Measurements from ENCODE around the gene NTSR1. TPM values are rescaled to one million over a fixed set of nuclear protein-coding genes. Genes with fewer than 3 reads are reported as not detected.

Gene NTSR1
- total RNA-seq, 1 donor from 2014 or later = 0.09 TPM

GRCh38 chr20:62777528-62777830 is 68.8 kb downstream of the NTSR1 start:
- TF ChIP-seq CTCF (IDR thresholded peaks at IDR 0.05) = no peak
- H3K36me3 ChIP-seq = no peaks in the 10 kb centered on the region
- no peaks in the 10 kb centered on the region for H3K9me3 ChIP-seq
- H3K27ac ChIP-seq = no peak overlapping the region
- H3K4me3 ChIP-seq = no peak overlapping the region
- ATAC-seq (no peak), DNase-seq (no peak)
- H3K4me1 ChIP-seq = peaks cover 11% of the 10 kb centered on the region
- intact Hi-C loops (cut with DNase I) = no loop called here
- peaks cover 8% of the 10 kb centered on the region for H3K27me3 ChIP-seq

- no peak for ATAC-seq
- intact Hi-C loops (cut with DNase I) = no loop called here
- Histone ChIP-seq H3K27ac (no peak overlapping the region), H3K4me1 (peaks cover 6% of the 10 kb centered on the region), H3K9me3 (no peaks in the 10 kb centered on the region), H3K27me3 (peaks cover 8% of the 10 kb centered on the region), H3K4me3 (no peak overlapping the region), H3K36me3 (no peaks in the 10 kb centered on the region)
- no peak for TF ChIP-seq CTCF (IDR thresholded peaks at IDR 0.05)
- no peak for DNase-seq
Measured at GRCh38 chr20:62778058-62778457, 69.4 kb downstream of the NTSR1 start.

GRCh38 chr20:62778601-62779416 is 70.2 kb downstream of the NTSR1 start:
- Histone ChIP-seq H3K27ac (no peak overlapping the region), H3K4me1 (peaks cover 2% of the 10 kb centered on the region), H3K36me3 (no peaks in the 10 kb centered on the region), H3K9me3 (no peaks in the 10 kb centered on the region), H3K4me3 (no peak overlapping the region), H3K27me3 (peaks cover 8% of the 10 kb centered on the region)
- ATAC-seq (no peak), DNase-seq (no peak)
- intact Hi-C loops (cut with DNase I) = no loop called here
- no peak for TF ChIP-seq CTCF (IDR thresholded peaks at IDR 0.05)

GRCh38 chr20:62779417-62779685 is 70.7 kb downstream of the NTSR1 start:
- ATAC-seq = no peak
- peaks cover 2% of the 10 kb centered on the region for H3K4me1 ChIP-seq
- H3K27ac ChIP-seq = no peak overlapping the region
- DNase-seq = no peak
- H3K27me3 ChIP-seq = peaks cover 8% of the 10 kb centered on the region
- H3K9me3 ChIP-seq = no peaks in the 10 kb centered on the region
- TF ChIP-seq CTCF (IDR thresholded peaks at IDR 0.05) = no peak
- no peaks in the 10 kb centered on the region for H3K36me3 ChIP-seq
- intact Hi-C loops (cut with DNase I) = no loop called here
- H3K4me3 ChIP-seq = no peak overlapping the region

GRCh38 chr20:62780204-62780603 is 71.6 kb downstream of the NTSR1 start:
- DNase-seq = no peak
- peaks cover 2% of the 10 kb centered on the region for H3K4me1 ChIP-seq
- intact Hi-C loops (cut with DNase I) = no loop called here
- TF ChIP-seq CTCF (IDR thresholded peaks at IDR 0.05) = no peak
- H3K27ac ChIP-seq = no peak overlapping the region
- H3K27me3 ChIP-seq = peaks cover 8% of the 10 kb centered on the region
- no peak overlapping the region for H3K4me3 ChIP-seq
- H3K36me3 ChIP-seq = no peaks in the 10 kb centered on the region
- no peaks in the 10 kb centered on the region for H3K9me3 ChIP-seq
- no peak for ATAC-seq

GRCh38 chr20:62780696-62781095 is 72.1 kb downstream of the NTSR1 start:
- Histone ChIP-seq H3K4me1 (peaks cover 2% of the 10 kb centered on the region), H3K36me3 (no peaks in the 10 kb centered on the region), H3K27me3 (peaks cover 8% of the 10 kb centered on the region), H3K4me3 (no peak overlapping the region), H3K9me3 (no peaks in the 10 kb centered on the region), H3K27ac (no peak overlapping the region)
- no peak for TF ChIP-seq CTCF (IDR thresholded peaks at IDR 0.05)
- DNase-seq (no peak), ATAC-seq (no peak)
- intact Hi-C loops (cut with DNase I) = no loop called here

All from upper lobe of right lung (tissue), 1 donor.